Tibial nerve (tissue), 4 donors: ENCODE data around the gene TAF1A. TPM values are rescaled to one million over a fixed set of nuclear protein-coding genes. Genes with fewer than 3 reads are reported as not detected.
A peak's percentile ranks its signal among the peaks of the same experiment; 100 is the strongest.

Experiments used
- DNase-seq, 2 donors: peaks; one replicate each; pipeline ENCODE4 v3.0.0-alpha.2; 2019; ENCODE audit warnings: low spot score in 2 of 2
- H3K27ac ChIP-seq, 4 donors: fragments of 200-600 bp; sonication (generic) in 3 of 4; one replicate each; pipeline ENCODE4 v1.5.1; 2017 to 2019; ENCODE audit warnings: mild to moderate bottlenecking in 1 of 4
- H3K27me3 ChIP-seq, 2 donors: fragments of 200-600 bp; sonication (generic) in 1 of 2; one replicate each; pipeline versions ENCODE4 v1.5.1 to v1.6.0; 2017 to 2019
- H3K36me3 ChIP-seq, 3 donors: fragments of 200-600 bp; sonication (generic); one replicate each; pipeline ENCODE4 v1.5.1; 2018 to 2019
- H3K4me1 ChIP-seq, 4 donors: fragments of 200-600 bp; sonication (generic) in 3 of 4; one replicate each; pipeline ENCODE4 v1.5.1; 2017 to 2019
- H3K4me3 ChIP-seq, 4 donors: fragments of 200-600 bp; sonication (generic) in 3 of 4; one replicate each; pipeline ENCODE4 v1.5.1; 2017 to 2019; ENCODE audit warnings: mild to moderate bottlenecking in 1 of 4, moderate library complexity in 1 of 4
- H3K9me3 ChIP-seq, 4 donors: fragments of 200-600 bp; sonication (generic) in 3 of 4; one replicate each; pipeline ENCODE4 v1.5.1; 2017 to 2019
- EP300 ChIP-seq, 2 donors: sonication (generic); formaldehyde crosslinking; IDR thresholded peaks; one replicate each; pipeline ENCODE4 v1.6.1; 2017; ENCODE audit warnings: antibody characterized with exemption in 2 of 2, mild to moderate bottlenecking in 1 of 2
- POLR2A ChIP-seq, 2 donors: fragments of 450-650 bp; IDR thresholded peaks; one replicate each; pipeline ENCODE4 v1.6.1; 2017; ENCODE audit warnings: antibody characterized with exemption in 2 of 2, mild to moderate bottlenecking in 2 of 2, moderate library complexity in 2 of 2
- WGBS, 2 donors: methylation state at CpG; one replicate each; pipeline ENCODE4 v1.1.5; 2018; 5-methylcytosine and 5-hydroxymethylcytosine counted together
- total RNA-seq, 4 donors: library from RNA; depleted of rRNA; stranded (reverse); fragments of >200 nt; gene quantifications; one replicate each; pipeline ENCODE4 v1.1.0, GENCODE V29; 2016
- TF ChIP-seq, protein P1 (sequence below), 5 experiments: fragments of 200-600 bp in 3 of 5; fragments of 450-650 bp in 2 of 5; sonication (generic) in 3 of 5; IDR thresholded peaks; one replicate each; pipeline ENCODE4 v1.5.1; 2016 to 2019; ENCODE audit warnings: antibody characterized with exemption in 5 of 5, mild to moderate bottlenecking in 3 of 5, moderate library complexity in 2 of 5

The TAF1A gene
- 10 to 100 TPM in 1 of 4 donors, 1 to 10 TPM in 3; 3.9 to 14.4 (median 8.0) TPM for total RNA-seq

DNA sequence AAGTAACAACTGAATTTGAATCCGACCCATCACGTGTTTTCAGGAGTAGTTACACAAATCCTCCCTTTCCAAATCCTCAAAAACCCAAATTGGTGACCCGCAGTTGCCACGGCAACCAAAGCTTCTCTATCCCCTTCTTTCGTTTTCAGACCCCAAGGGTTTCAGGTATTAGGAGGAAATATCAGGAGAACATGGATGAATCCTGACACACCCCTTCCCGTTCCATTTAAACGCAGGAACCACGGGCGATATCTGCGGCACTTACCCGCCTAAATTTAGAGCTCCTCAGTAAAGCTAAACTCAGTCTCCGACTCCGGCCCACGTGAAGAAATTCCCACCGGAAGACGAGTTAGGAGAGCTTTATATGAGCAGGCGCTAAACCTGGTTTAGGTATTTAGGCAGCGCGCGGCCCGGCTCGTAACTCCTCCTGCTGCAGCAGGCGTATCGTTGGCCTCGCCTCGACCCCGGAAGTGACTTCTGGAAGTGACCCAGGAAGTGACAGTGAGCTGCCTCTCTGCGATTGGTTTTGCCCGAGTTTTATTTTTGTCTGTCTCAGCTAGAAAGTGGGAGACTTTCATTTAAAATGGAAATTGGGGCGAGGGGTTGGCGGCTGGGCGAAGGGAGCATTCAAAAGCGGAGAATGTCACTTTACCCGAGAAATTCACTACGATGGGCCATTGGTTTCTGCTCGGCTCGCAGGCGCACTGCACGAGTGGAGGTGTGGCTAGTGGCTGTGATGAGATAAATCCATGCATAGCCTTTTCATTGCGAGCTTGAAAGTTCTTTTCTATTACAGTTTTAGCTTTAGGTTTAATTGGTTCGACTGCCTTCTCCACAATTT lies at the start of gene TAF1A:
TAF1A (minus strand) TSS at position 472 of the 841 bp plus-strand sequence.
- no peaks in the 10 kb centered on the region for H3K27me3 ChIP-seq
- H3K4me1 ChIP-seq, result peaks cover 0 to 20% (median 12%) of the 10 kb centered on the region in 4 donors
- peaks cover 0 to 13% (median 0%) of the 10 kb centered on the region in 3 donors for H3K36me3 ChIP-seq
- peak; percentile 75 to 85 for DNase-seq
- peak within 1 kb of the TSS; percentile 66 to 90 (median 74) for H3K27ac ChIP-seq
- H3K9me3 ChIP-seq, result no peaks in the 10 kb centered on the region
- TF ChIP-seq, protein P1, sequence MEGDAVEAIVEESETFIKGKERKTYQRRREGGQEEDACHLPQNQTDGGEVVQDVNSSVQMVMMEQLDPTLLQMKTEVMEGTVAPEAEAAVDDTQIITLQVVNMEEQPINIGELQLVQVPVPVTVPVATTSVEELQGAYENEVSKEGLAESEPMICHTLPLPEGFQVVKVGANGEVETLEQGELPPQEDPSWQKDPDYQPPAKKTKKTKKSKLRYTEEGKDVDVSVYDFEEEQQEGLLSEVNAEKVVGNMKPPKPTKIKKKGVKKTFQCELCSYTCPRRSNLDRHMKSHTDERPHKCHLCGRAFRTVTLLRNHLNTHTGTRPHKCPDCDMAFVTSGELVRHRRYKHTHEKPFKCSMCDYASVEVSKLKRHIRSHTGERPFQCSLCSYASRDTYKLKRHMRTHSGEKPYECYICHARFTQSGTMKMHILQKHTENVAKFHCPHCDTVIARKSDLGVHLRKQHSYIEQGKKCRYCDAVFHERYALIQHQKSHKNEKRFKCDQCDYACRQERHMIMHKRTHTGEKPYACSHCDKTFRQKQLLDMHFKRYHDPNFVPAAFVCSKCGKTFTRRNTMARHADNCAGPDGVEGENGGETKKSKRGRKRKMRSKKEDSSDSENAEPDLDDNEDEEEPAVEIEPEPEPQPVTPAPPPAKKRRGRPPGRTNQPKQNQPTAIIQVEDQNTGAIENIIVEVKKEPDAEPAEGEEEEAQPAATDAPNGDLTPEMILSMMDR (IDR thresholded peaks at IDR 0.05), result no peak
- TF ChIP-seq EP300 (IDR thresholded peaks at IDR 0.05) (peak; percentile 64 to 75), POLR2A (IDR thresholded peaks at IDR 0.05) (peak in 1 of 2 donors; percentile 23)
- H3K4me3 ChIP-seq, result peak within 1 kb of the TSS; percentile 50 to 75 (median 68)
- WGBS, 2 donors, result 0% methylated on average over 41 of the region's 41 CpGs

DNA sequence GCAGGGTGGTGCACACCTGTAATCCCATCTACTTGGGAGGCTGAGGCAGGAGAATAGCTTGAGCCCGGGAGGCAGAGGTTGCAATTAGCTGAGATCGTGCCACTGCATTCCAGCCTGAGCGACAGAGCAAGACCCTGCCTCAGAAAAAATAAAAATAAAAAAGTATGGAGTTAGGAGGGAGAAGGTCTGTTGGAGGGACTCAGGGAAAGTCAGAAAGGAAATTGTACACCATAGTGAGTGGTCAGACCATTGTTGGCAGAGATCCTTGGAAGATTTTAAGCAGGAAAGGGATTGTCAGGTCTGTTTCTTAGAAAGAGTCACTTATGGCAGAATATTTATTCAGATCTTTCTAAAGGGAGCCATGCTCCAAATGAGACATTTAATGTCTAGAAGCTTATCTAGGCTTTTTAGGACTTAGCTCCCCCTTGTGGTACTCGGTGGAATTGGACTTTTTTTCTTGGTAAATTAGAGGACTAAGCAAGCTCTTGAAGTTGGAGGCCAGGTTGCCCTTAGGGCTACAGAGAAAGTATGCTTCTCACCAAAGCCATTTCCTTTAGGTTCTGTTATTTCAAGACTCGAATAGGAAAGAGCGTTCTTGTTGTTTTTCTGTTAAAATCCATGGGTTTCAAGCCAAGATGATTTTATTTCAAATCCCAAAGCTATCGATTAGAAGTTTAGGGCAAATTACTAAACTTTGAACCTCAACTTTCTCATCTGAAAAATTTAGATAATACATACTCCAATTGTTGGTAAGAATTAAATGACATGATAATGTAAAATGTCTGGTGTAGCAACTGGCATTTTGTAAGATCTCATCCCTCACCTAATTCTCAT lies 44.7 kb upstream of the TAF1A start:
- no peaks in the 10 kb centered on the region for H3K27me3 ChIP-seq
- peak overlapping the region in 1 of 4 donors; percentile 1 for H3K27ac ChIP-seq
- H3K9me3 ChIP-seq, result no peaks in the 10 kb centered on the region
- no peak for TF ChIP-seq POLR2A (IDR thresholded peaks at IDR 0.05)
- TF ChIP-seq EP300 (IDR thresholded peaks at IDR 0.05), result no peak
- TF ChIP-seq, protein P1 (IDR thresholded peaks at IDR 0.05), result peak; percentile 78 to 94 (median 83)
- DNase-seq, result peak in 1 of 2 donors; percentile 96
- no peak overlapping the region for H3K4me3 ChIP-seq
- peaks cover 0 to 81% (median 4%) of the 10 kb centered on the region in 3 donors for H3K36me3 ChIP-seq
- WGBS, 2 donors, result 33 to 42% methylated on average over 7 of the region's 7 CpGs
- peaks cover 0 to 3% (median 0%) of the 10 kb centered on the region in 4 donors for H3K4me1 ChIP-seq

DNA sequence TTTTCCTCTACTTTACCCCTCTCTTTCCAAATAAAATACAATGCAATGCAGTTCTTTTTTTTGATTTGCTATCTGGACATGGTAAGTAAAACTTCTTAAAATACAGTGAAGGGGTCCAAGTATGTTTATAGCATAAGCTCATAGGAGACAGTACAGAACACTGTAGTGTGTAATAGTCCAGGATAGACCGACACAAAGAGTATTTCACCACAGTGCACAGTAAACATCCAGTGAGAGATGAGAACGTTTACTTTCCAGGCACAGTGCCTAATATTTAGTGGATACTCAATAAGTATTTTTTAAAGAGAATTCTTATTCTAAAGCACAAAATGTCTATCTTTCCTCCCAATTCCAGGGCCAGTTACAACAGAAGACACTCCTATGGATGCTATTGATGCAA lies 43.0 kb upstream of the TAF1A start:
- H3K4me1 ChIP-seq, result peaks cover 0 to 3% (median 0%) of the 10 kb centered on the region in 4 donors
- TF ChIP-seq, protein P1 (IDR thresholded peaks at IDR 0.05), result no peak
- no peak for TF ChIP-seq POLR2A (IDR thresholded peaks at IDR 0.05)
- no peak for TF ChIP-seq EP300 (IDR thresholded peaks at IDR 0.05)
- H3K4me3 ChIP-seq, result no peak overlapping the region
- no peak overlapping the region for H3K27ac ChIP-seq
- WGBS, 2 donors, result 46 to 61% methylated on average over 2 of the region's 2 CpGs
- DNase-seq, result no peak
- H3K36me3 ChIP-seq, result peaks cover 0 to 81% (median 11%) of the 10 kb centered on the region in 3 donors
- H3K27me3 ChIP-seq, result no peaks in the 10 kb centered on the region
- no peaks in the 10 kb centered on the region for H3K9me3 ChIP-seq

DNA sequence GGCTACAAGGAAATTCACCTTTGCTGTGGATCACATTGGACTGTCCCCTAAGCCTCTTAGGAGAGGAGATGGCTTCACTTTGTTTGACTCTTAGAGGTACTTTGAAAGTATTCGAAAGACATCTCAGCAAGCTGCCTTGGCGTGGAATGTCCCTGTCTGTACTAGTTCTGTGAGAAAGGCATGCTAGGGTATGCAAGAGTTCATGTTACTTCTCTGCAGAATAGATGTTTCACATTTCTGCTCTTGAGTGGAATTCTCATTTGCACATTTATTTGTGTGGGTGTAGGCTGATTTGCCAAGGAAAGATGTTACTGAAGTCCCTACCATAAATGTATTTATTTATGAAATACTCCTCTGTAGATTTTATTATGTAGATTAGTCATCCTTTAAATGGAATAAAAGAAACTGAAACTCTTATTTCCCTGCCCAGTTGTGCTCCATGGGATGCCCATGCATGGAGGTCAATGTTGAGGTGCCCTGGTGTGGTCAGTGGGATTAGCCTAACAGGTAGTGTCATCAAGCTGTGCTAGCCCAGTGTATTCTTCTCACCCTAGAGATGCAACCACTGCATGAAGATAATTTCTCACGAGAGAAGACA lies 42.0 kb upstream of the TAF1A start:
- H3K27me3 ChIP-seq, result no peaks in the 10 kb centered on the region
- DNase-seq, result no peak
- peak overlapping the region in 1 of 4 donors; percentile 8 for H3K27ac ChIP-seq
- TF ChIP-seq, protein P1 (IDR thresholded peaks at IDR 0.05), result no peak
- TF ChIP-seq EP300 (IDR thresholded peaks at IDR 0.05) (no peak), POLR2A (IDR thresholded peaks at IDR 0.05) (no peak)
- H3K9me3 ChIP-seq, result no peaks in the 10 kb centered on the region
- H3K4me3 ChIP-seq, result no peak overlapping the region
- peaks cover 0 to 89% (median 14%) of the 10 kb centered on the region in 3 donors for H3K36me3 ChIP-seq
- peaks cover 0 to 3% (median 0%) of the 10 kb centered on the region in 4 donors for H3K4me1 ChIP-seq
- WGBS, 2 donors, result 67 to 75% methylated on average over 3 of the region's 3 CpGs
